Activated T-helper 1 cell treated with anti-CD3 and anti-CD28 coated beads, Interleukin-12 subunit alpha, Interleukin-12 subunit beta, Interleukin-2, Interleukin-4 antibody, amounts not matched to agents 30 ng/mL and 10 ng/mL and 1 ng/mL, durations not matched to agents 14 hours and 24 hours and 36 hours (primary cell): ENCODE data around the gene ADIPOR2. TPM values are rescaled to one million over a fixed set of nuclear protein-coding genes. Genes with fewer than 3 reads are reported as not detected.
A peak's percentile ranks its signal among the peaks of the same experiment; 100 is the strongest.

ENCODE experiments used
- DNase-seq: peaks from one replicate; pipeline ENCODE4 v3.0.0; 2021; ENCODE audit warnings: low spot score
- H3K27ac Mint-ChIP-seq: one replicate; pipeline ENCODE4 v1.8.0; 2021; ENCODE audit warnings: mild to moderate bottlenecking, mixed read lengths
- H3K27me3 Mint-ChIP-seq: one replicate; pipeline ENCODE4 v1.8.0; 2022; ENCODE audit warnings: mild to moderate bottlenecking, moderate library complexity, mixed read lengths; ENCODE audit not compliant: insufficient read depth
- H3K36me3 Mint-ChIP-seq: one replicate; pipeline ENCODE4 v1.8.0; 2021; ENCODE audit warnings: low read depth, mixed read lengths
- H3K4me1 Mint-ChIP-seq: one replicate; pipeline ENCODE4 v1.8.0; 2021; ENCODE audit warnings: low read depth, mixed read lengths
- H3K4me3 Mint-ChIP-seq: one replicate; pipeline ENCODE4 v1.8.0; 2021; ENCODE audit warnings: mild to moderate bottlenecking, moderate library complexity, mixed read lengths
- H3K9me3 Mint-ChIP-seq: one replicate; pipeline ENCODE4 v1.8.0; 2021; ENCODE audit warnings: mixed read lengths
- intact Hi-C: fragments of 100-400 bp; cut with micrococcal nuclease; formaldehyde crosslinking; loops from one replicate; pipeline ENCODE4 v1.15.1; 2024
- total RNA-seq: library from RNA; stranded (reverse); gene quantifications from 2 replicates; pipeline ENCODE4 v1.2.3, GENCODE V29; 2022

ADIPOR2 gene
- total RNA-seq, 1 donor from 2014 or later = 69.4 TPM

DNA sequence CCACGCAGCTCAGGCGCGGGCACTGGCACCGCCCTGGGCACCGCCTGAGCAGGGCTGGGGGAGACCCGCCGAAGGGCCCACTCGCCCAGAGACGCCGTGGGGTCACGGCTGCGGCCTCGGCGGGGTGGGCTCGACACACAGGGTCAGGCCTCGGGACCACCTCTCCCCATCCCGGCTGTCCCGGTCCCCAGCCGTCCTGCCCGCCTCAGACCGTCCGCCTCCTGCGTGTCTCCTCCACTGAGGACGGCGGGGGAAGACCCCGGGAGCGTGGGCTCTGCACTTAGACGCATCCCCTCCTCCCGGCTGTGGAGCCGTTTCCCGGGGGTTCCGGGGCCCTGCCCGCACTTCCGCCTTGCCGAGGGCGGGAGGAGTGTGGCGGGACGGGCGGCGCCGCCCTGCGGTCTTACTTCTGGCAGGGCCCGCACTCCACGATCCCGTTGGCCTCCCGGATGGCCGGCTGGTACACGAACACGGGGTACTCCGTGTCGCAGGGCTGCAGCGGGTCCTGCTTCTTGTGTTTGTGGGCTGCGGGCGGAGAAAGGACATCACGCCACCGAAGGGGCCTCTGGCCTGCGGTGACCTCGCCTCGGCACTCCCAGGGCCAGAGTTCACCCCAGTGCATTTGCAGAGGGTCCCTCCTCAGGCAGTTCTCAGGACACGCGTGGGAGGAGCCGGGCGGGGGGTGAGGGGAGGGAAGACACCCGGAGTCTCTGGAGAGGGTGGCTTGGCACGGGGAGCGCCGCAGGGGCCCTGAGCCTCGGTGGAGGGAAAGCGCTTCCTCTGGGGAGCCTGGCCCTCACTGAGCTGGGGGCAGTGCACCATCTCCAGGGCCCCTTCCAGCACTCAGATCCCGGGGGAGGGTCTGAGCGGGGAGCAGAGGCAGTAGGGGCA is 106.4 kb downstream of the ADIPOR2 start:
- peaks cover 2% of the 10 kb centered on the region for H3K27me3 Mint-ChIP-seq
- no peaks in the 10 kb centered on the region for H3K9me3 Mint-ChIP-seq
- H3K4me1 Mint-ChIP-seq = peaks cover 6% of the 10 kb centered on the region
- intact Hi-C loops = loop anchor here (2.0 to 5.0 kb wide), 4 partner anchors 202 to 1395 kb away; partner anchors contain the start of genes CCDC77, DCP1B and FBXL14
- no peaks in the 10 kb centered on the region for H3K36me3 Mint-ChIP-seq
- peak overlapping the region; percentile 80 for H3K4me3 Mint-ChIP-seq
- peak; percentile 45 for DNase-seq
- peak overlapping the region; percentile 71 for H3K27ac Mint-ChIP-seq

DNA sequence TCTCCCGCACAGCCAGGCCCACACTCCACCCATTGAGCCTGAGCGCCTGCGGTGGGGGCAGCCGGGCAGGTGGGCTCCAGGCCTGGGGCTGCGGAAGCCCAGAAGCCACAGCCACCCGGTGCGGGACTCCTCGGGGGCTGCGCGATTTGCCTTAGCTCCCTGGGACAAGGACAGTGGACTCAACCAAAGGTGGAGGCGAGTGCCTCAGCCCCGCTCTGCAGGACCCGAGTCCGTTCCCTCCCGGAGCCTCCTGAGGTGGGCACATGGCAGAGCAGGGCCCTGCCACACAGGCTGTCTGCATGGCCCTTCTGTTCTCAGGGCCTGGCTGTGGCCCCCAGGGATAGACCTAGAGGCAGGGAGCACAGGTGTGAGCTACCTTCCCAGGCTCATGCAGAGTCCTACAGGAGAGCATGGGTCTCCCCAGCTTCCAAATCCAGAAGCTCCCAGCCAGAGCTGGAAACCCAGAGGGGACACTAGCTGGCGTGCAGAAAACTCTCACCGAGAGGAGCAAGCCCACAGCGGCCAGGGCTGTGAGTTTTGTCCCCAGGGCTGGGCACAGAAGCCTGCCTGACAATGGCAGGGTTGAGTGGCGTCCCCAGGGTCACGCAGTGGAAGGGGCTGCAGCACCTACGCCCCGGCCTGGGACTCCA is 107.2 kb downstream of the ADIPOR2 start:
- Mint-ChIP-seq H3K27me3 (peaks cover 2% of the 10 kb centered on the region), H3K4me3 (no peak overlapping the region), H3K4me1 (peaks cover 6% of the 10 kb centered on the region), H3K27ac (no peak overlapping the region), H3K36me3 (no peaks in the 10 kb centered on the region), H3K9me3 (no peaks in the 10 kb centered on the region)
- no peak for DNase-seq
- intact Hi-C loops = loop anchor here (2.0 to 5.0 kb wide), 4 partner anchors 203 to 1396 kb away; partner anchors contain the start of genes CCDC77, DCP1B and FBXL14

DNA sequence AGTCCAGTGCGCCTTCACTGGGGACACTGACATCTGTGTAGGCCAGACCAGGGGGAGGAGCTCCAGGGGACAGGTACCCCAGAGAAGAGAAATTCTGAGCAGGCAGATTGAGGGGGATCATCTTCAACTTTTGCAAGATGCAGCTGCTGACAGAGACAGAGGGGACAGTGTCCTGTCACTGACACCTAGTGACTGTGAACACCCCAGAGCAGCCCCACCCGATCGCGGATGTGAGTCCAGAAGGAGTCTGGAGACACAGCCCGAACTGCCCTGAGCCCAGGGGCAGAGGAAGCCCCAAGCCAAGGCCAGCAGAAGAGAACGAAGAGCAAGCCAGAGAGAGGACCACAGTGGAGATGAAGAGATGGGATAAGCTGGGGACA is 107.8 kb downstream of the ADIPOR2 start:
- no peak overlapping the region for H3K4me3 Mint-ChIP-seq

DNA sequence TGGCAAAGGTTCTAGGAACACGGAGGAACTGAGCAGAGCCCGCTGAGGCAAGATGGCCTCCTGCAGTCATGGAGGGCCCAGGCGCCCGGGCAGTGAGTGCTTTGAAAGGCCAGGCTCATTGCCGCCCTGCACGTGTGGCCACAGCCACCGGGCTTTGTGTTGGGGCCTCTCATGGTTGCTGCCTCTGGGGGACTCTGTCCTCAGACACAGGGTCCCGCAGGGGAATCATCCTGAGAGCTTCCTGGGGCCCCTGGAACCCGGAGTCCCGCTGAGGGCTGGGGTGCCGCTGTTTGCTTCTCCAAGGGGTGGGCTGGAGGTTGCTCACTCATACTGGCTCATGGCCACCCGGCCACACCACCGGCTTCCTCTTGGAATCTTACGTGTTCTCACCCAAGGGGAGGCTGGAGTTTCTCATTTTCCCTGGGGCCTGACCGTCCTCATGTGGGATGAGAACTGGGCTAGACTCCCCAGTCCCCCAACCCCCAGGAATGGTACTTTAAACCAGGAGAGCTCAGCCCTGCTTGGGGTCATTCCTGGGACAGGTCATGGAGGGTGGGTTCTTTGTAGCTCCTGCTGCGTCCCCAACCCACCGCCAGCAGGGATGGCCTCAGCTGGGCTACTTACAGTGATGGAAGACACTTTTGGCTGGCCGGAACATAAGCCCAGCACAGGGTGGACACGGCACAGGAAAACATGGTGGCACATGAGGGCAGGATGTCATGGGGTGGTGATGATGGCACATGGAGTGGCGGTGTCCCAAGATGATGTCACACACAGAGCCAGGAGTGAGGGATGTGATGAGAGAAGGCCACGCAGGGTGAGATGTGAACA is 108.4 kb downstream of the ADIPOR2 start:
- H3K27ac Mint-ChIP-seq = no peak overlapping the region
- intact Hi-C loops = loop anchor here (5.0 kb wide), 1 partner anchor 1397 kb away; the partner anchor contains the start of gene CCDC77
- H3K27me3 Mint-ChIP-seq = peaks cover 2% of the 10 kb centered on the region
- no peak overlapping the region for H3K4me3 Mint-ChIP-seq
- no peak for DNase-seq
- H3K36me3 Mint-ChIP-seq = no peaks in the 10 kb centered on the region
- peaks cover 8% of the 10 kb centered on the region for H3K4me1 Mint-ChIP-seq
- H3K9me3 Mint-ChIP-seq = no peaks in the 10 kb centered on the region

More for the DNA sequence above, 107.8 kb downstream of the ADIPOR2 start:
- peaks cover 2% of the 10 kb centered on the region for H3K27me3 Mint-ChIP-seq
- intact Hi-C loops = loop anchor here (5.0 kb wide), 1 partner anchor 1396 kb away; the partner anchor contains the start of gene CCDC77
- H3K4me1 Mint-ChIP-seq = peaks cover 6% of the 10 kb centered on the region
- no peak for DNase-seq
- no peak overlapping the region for H3K27ac Mint-ChIP-seq
- no peaks in the 10 kb centered on the region for H3K36me3 Mint-ChIP-seq
- H3K9me3 Mint-ChIP-seq = no peaks in the 10 kb centered on the region

DNA sequence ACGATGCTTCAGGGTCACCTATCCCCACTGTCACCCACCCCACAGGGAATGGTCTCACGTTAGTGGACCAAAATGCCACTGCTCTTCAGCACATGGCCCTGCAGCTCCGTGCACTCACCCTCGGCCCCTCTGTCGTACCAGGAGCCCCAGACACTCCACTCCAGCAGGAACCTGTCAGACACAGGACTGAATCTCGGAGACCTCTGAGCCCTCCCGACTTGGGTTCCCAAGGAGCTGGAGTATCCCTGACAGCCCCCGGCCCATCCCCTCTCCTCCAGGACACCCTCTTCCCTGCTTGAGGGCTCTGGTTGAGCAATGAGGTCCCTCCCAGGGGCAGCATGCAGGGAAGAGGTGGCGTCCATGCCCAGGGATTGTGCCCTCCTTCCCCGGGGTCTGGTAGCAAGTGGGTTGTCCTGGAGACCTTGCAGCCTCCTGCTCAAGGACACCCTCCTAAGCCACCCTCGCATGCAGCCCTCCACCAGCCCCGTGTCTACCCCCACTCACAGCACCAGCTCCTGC is 109.1 kb downstream of the ADIPOR2 start:
- Mint-ChIP-seq H3K9me3 (no peaks in the 10 kb centered on the region), H3K4me3 (no peak overlapping the region), H3K36me3 (no peaks in the 10 kb centered on the region), H3K4me1 (peaks cover 13% of the 10 kb centered on the region), H3K27ac (no peak overlapping the region), H3K27me3 (peaks cover 2% of the 10 kb centered on the region)
- intact Hi-C loops = loop anchor here (5.0 kb wide), 1 partner anchor 1398 kb away; the partner anchor contains the start of gene CCDC77
- no peak for DNase-seq

DNA sequence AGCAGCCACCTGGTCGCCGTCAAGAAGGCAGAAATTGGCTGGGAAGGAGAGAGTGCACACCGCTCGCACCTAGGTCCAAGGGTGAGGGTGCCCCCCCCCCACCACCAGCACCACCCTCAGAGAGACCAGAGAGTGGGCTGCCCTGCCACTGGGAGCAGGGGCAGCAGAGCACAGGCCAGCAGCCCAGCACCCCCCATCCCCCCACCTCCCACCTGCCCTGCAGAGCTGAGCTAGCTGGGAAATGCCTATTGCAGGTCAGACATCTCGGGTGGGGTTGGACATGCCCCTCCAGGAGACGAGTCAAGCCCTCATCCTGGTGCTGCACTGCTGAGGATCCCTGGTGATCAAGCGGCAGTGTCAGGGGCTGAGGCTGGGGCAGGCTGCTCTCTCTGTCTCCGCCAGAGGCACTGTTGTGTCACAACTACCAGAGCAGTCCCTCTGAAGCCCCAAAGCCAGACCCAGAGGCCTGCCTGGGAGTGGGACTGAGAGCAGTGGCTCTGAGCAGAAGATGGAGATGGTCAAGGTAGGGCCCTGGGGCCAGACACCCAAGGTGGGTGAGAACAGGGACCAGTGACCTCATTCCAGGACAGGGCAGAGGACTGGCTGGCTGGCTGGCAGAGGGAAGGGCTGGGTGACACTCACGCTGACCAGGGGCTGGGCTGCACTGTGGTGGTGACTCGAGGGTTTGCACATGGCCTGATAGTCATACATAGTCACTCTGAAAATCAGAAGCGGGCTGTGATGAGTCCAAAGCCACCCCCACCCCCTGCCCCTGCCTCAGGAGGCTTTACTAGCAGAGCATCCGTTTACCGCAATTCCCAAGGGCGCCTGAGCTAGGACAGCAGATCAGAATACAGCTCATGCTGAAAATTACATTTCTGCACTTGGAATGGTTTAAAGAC is 109.8 kb downstream of the ADIPOR2 start:
- peaks cover 11% of the 10 kb centered on the region for H3K4me1 Mint-ChIP-seq
- H3K4me3 Mint-ChIP-seq = no peak overlapping the region
- no peak for DNase-seq
- intact Hi-C loops = no loop called here
- H3K27me3 Mint-ChIP-seq = peaks cover 2% of the 10 kb centered on the region
- no peaks in the 10 kb centered on the region for H3K36me3 Mint-ChIP-seq
- H3K9me3 Mint-ChIP-seq = no peaks in the 10 kb centered on the region
- H3K27ac Mint-ChIP-seq = no peak overlapping the region

DNA sequence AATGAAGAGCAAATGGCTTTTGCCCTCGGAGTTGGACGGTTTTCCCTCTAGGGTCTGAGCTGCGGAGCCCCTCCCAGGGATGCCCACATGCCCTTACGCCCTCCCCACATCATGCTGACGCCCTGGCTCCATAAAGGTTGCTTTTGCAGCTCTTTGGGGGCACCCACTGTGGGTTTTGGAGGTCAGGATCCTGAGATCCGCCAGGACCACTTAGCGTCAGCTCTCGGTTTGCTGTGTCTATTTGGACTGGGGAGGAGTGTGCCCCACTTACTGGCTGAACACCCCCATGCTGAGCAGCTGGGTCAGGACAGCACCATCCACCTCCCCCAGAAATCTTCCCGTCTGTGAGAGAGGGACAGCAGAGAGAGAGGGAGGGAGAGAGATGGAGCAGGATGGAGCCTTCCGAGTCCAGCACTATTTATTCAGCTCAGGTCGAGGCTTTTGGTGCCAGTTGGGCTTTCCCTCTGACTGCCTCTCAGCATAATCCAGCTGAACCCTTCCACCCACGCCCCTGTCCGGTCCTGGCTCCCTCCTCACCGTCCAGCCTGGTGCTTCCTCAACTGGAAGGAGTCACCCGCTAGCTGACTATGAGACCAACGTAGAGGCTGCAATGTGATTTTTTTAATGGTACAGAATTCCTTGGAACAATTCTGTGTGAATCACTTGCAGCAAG is 110.6 kb downstream of the ADIPOR2 start:
- intact Hi-C loops = no loop called here
- H3K9me3 Mint-ChIP-seq = no peaks in the 10 kb centered on the region

DNA sequence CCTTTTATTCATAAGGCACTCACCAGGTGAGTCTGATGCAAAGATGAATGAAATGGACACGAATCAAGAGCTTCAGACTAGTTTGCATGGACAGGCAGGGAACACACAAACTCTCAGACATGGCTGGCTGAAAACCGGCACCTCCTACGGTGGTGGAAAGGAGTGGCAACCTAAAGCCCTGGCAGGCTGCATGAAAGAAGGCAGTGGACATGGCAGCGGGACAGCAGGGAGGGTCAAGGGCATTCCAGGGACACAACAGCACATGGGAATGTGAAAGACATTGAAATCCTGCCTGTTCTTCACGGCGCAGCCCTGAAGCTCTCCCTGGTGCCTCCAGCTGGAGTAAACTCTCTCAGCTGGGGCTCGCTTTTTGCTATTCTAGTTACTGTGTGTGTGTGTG is 112.9 kb downstream of the ADIPOR2 start:
- Mint-ChIP-seq H3K27ac (no peak overlapping the region), H3K27me3 (peaks cover 2% of the 10 kb centered on the region), H3K4me1 (peaks cover 7% of the 10 kb centered on the region), H3K9me3 (no peaks in the 10 kb centered on the region), H3K4me3 (no peak overlapping the region), H3K36me3 (no peaks in the 10 kb centered on the region)
- no peak for DNase-seq
- intact Hi-C loops = loop anchor here (1.0 to 2.0 kb wide), 3 partner anchors 7 to 1009 kb away; partner anchors contain the start of genes DCP1B and ITFG2

More for the DNA sequence above, 110.6 kb downstream of the ADIPOR2 start:
- peaks cover 2% of the 10 kb centered on the region for H3K27me3 Mint-ChIP-seq
- no peaks in the 10 kb centered on the region for H3K36me3 Mint-ChIP-seq
- H3K4me3 Mint-ChIP-seq = no peak overlapping the region
- H3K27ac Mint-ChIP-seq = no peak overlapping the region
- H3K4me1 Mint-ChIP-seq = peaks cover 7% of the 10 kb centered on the region
- DNase-seq = no peak

DNA sequence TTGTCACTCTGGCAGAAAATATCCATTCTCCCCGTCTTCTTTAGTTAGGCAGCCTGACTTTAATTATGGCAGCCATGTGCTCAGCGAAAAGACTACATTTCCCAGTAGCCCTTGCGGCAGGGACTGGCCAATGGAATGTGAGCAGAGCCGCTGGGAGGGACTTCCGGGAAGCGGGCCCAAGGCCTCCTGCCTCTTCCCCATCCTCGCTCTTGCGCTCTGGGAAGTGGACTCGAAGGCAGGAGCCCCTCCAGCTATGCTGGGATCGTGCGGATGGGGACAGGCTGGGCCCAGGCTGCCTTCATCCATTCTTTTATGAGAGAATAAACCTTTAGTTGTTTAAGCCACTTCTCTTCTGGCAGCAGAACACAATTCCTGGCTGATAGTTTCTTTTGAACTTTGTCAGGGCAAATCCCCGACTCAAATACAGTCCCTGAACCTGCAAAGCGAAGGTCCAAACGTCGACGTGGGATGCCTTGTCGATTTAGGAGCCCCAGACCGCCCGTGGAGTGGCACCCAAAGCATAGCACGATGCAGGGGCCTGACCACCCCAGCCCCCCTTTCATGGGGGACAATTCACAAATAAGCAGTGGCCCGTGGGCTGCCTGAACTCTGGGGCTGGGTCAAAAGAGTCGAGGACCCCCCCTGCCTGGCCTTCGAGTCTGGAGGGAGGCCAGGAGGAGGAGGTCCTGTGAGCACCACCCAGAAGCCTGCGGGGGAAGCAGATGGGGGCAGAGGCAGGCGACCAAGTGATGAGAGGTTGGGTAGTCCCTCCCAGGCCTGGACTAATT is 113.9 kb downstream of the ADIPOR2 start:
- H3K4me3 Mint-ChIP-seq = no peak overlapping the region
- intact Hi-C loops = loop anchor here (1.0 to 2.0 kb wide), 3 partner anchors 8 to 1008 kb away; partner anchors contain the start of genes DCP1B and ITFG2
- H3K9me3 Mint-ChIP-seq = no peaks in the 10 kb centered on the region
- peaks cover 7% of the 10 kb centered on the region for H3K4me1 Mint-ChIP-seq
- peak overlapping the region; percentile 18 for H3K27ac Mint-ChIP-seq
- peaks cover 2% of the 10 kb centered on the region for H3K27me3 Mint-ChIP-seq
- peak; percentile 80 for DNase-seq
- no peaks in the 10 kb centered on the region for H3K36me3 Mint-ChIP-seq

DNA sequence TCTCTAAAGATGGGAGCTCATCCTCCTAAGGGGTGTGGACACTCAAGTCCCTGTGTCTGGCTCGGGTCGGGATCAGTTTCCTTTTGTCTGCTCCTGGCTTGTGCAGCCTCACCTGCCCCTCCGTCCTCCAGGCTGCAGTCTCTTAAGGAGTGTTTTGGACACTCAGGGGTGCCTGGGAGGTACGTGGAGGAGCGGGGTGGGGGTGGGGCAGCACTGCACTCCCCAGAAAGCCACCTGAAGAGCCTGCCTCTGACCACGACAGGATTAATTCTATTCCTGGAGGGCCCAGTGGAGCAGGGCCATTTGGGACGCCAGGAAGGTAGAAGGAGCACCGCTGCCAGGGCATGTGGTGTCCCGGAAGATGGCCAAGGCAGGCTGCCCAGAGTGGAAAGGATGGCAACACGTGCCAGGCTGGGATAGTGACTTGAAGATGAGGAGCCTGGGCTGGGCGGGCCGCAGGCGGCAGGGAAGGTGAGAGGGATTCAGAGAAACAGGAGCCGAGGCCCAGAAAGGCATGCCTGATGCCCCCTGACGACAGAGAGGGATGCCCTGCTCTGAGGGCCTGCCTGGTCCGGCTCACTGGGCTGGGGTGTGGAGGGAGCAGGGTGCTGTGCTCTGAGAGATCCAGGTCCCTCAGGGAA is 114.7 kb downstream of the ADIPOR2 start:
- Mint-ChIP-seq H3K9me3 (no peaks in the 10 kb centered on the region), H3K27me3 (peaks cover 2% of the 10 kb centered on the region), H3K4me1 (peaks cover 7% of the 10 kb centered on the region), H3K4me3 (no peak overlapping the region), H3K27ac (no peak overlapping the region), H3K36me3 (no peaks in the 10 kb centered on the region)
- intact Hi-C loops = loop anchor here (2.0 kb wide), 1 partner anchor 199 kb away; the partner anchor contains the start of gene DCP1B
- no peak for DNase-seq
